ENCODE measurements around the gene CDR2L. TPM values are rescaled to one million over a fixed set of nuclear protein-coding genes. Genes with fewer than 3 reads are reported as not detected.
"Not testable (repeated sequence)": the region's sequence is repeated elsewhere in the genome, so short reads cannot be mapped to it uniquely, and the experiment has no call there.

CDR2L gene
- total and polyA plus RNA-seq, 4 donors = 5.8 to 23.6 (median 13.8) TPM

DNA sequence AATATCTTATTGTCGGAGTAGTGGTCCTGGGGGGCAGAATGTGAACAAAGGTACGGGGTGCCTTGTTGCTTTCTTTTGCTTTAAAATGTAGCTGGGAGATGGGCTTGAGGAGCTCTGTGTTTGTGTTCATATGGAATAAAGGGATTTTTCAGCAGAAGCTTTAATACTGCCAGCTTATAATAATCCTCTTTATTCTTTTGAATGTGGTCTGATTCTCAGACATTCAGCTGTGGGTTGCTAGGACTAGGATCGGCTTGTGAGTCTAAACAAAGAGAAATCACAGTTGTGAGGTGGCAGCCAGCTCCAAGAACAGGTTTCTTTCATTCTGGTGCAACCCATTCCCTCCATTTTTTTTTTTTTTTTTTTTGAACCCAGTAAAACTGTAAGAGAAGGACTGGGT lies 32.3 kb downstream of the CDR2L start:
- H3K4me3 ChIP-seq (ENCODE audit: low read length in 2 of 2) = no peak overlapping the region
- no peaks in the 10 kb centered on the region for H3K27me3 ChIP-seq (ENCODE audit: control insufficient read depth in 1 of 2, insufficient read depth in 2 of 2, low read length in 1 of 2)
- no peaks in the 10 kb centered on the region for H3K9me3 ChIP-seq (ENCODE audit: control insufficient read depth, low read length)
- ATAC-seq (ENCODE audit: low FRiP score) = no peak
- H3K4me1 ChIP-seq (ENCODE audit: control insufficient read depth in 1 of 2, insufficient read depth in 2 of 2, low read length in 2 of 2) = no peaks in the 10 kb centered on the region
- WGBS, 2 donors = 93% methylated on average over 3 of the region's 3 CpGs
- intact Hi-C loops (cut with DNase I) = no loop called here
- H3K27ac ChIP-seq (ENCODE audit: low read depth in 1 of 2, low read length in 2 of 2) = no peak overlapping the region
- peaks cover 0 to 5% of the 10 kb centered on the region in 2 donors for H3K36me3 ChIP-seq (ENCODE audit: control insufficient read depth in 1 of 2, insufficient read depth in 2 of 2, low read length in 1 of 2)
- no peak for DNase-seq

DNA sequence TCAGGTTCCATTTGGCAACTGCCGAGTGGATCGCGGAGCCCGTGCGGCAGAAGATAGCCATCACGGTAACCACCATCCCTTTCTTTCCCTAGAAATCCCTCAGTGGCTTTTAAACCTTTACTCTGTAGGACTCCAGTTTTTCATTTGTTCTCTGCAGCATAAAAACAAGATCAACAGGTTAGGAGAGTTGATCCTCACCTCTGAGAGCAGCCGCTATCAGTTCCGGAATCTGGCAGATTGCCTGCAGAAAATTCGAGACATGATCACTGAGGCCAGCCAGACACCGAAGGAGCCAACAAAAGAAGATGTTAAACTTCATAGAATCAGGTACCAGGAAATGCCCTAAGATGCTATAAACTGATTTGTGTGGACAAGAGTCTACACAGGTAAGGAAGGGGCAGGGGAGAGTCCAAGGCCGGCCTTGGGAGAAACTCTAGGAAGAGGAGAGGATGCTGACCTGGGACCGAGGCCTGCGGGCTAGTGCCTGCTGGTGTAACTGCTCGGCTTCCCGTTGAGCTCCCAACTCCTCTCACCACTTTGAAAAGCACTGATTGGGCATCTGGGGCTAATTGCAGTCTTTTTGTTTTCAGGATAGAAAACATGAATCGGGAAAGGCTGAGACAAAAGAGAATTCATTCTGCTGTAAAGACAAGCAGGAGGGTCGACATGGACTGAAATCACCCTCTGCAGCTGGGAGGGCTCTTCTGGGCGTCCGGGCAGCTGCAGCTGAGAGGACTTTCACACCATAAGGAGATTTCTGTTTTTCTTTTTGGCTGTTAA lies 33.1 kb downstream of the CDR2L start:
- WGBS, 2 donors = 90 to 94% methylated on average over 19 of the region's 19 CpGs
- intact Hi-C loops (cut with DNase I) = no loop called here
- no peaks in the 10 kb centered on the region for H3K4me1 ChIP-seq (ENCODE audit: control insufficient read depth in 1 of 2, insufficient read depth in 2 of 2, low read length in 2 of 2)
- no peak for ATAC-seq (ENCODE audit: low FRiP score)
- H3K36me3 ChIP-seq (ENCODE audit: control insufficient read depth in 1 of 2, insufficient read depth in 2 of 2, low read length in 1 of 2) = peaks cover 0 to 5% of the 10 kb centered on the region in 2 donors
- DNase-seq = no peak
- no peaks in the 10 kb centered on the region for H3K9me3 ChIP-seq (ENCODE audit: control insufficient read depth, low read length)
- no peak overlapping the region for H3K4me3 ChIP-seq (ENCODE audit: low read length in 2 of 2)
- H3K27me3 ChIP-seq (ENCODE audit: control insufficient read depth in 1 of 2, insufficient read depth in 2 of 2, low read length in 1 of 2) = no peaks in the 10 kb centered on the region
- H3K27ac ChIP-seq (ENCODE audit: low read depth in 1 of 2, low read length in 2 of 2) = no peak overlapping the region

DNA sequence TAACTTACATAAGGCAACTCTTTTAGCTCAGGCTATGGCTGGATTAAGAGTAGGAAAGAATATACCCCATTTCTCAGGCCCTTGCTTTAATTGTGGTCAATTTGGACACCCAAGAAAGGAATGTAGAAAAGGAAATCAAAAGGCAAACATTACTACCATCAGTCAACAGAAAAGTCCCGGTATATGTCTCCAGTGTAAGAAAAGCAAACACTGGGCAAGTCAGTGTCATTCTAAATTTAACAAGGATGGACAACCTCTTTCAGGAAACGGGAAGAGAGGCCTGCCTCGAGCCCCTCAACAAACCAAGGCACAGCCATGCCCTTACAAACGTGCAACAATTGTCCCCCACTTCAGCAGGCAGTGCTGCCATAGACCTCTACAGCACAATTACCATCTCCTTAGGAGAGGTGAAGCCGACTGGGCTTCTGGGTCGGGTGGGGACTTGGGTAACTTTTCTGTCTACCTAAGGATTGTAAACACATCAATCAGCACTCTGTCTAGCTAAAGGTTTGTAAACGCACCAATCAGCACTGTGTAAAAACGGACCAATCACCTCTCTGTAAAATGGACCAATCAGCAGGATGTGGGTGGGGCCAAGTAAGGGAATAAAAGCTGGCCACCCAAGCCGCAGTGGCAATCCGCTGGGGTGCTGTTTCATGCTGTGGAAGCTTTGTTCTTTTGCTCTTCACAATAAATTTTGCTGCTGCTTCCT lies 37.4 kb downstream of the CDR2L start:
- Histone ChIP-seq H3K27me3 (ENCODE audit: control insufficient read depth in 1 of 2, insufficient read depth in 2 of 2, low read length in 1 of 2) (no peaks in the 10 kb centered on the region), H3K4me1 (ENCODE audit: control insufficient read depth in 1 of 2, insufficient read depth in 2 of 2, low read length in 2 of 2) (no peaks in the 10 kb centered on the region), H3K27ac (ENCODE audit: low read depth in 1 of 2, low read length in 2 of 2) (no peak overlapping the region), H3K4me3 (ENCODE audit: low read length in 2 of 2) (no peak overlapping the region), H3K36me3 (ENCODE audit: control insufficient read depth in 1 of 2, insufficient read depth in 2 of 2, low read length in 1 of 2) (peaks cover 0 to 5% of the 10 kb centered on the region in 2 donors), H3K9me3 (ENCODE audit: control insufficient read depth, low read length) (no peaks in the 10 kb centered on the region)
- WGBS, 2 donors = 77 to 82% methylated on average over 10 of the region's 10 CpGs
- intact Hi-C loops (cut with DNase I) = no loop called here
- ATAC-seq (ENCODE audit: low FRiP score) = no peak
- DNase-seq = no peak

DNA sequence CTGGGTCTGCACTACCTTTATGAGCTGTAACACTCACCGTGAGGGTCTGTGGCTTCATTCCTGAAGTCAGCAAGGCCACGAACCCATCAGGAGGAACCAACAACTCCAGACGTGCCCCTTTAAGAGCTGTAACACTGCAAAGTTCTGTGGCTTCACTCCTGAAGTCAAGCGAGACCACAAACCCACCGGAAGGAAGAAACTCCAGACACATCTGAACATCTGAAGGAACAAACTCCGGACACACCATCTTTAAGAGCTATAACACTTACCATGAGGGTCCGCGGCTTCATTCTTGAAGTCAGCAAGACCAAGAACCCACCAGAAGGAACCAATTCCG lies 37.9 kb downstream of the CDR2L start:
- intact Hi-C loops (cut with DNase I) = not testable (repeated sequence)

DNA sequence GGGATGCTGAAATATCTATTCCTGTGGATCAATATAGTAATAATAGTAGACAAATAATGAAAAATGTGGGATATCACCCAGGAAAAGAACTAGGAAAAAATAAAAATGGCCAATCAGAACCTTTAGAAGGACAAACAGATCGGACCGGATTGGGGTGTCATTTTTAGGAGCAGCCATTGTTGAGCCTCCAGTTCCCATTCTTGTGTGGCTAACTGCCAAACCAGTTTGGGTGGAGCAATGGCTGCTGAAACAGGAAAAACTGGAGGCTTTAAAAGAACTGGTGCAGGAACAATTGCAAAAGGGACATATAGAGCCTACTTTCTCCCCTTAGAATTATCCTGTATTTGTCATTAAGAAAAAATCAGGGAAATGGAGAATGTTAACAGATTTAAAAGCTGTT lies 39.2 kb downstream of the CDR2L start:
- H3K27ac ChIP-seq (ENCODE audit: low read depth in 1 of 2, low read length in 2 of 2); H3K36me3 ChIP-seq (ENCODE audit: control insufficient read depth in 1 of 2, insufficient read depth in 2 of 2, low read length in 1 of 2); H3K4me1 ChIP-seq (ENCODE audit: control insufficient read depth in 1 of 2, insufficient read depth in 2 of 2, low read length in 2 of 2); ATAC-seq (ENCODE audit: low FRiP score); DNase-seq; H3K9me3 ChIP-seq (ENCODE audit: control insufficient read depth, low read length); H3K27me3 ChIP-seq (ENCODE audit: control insufficient read depth in 1 of 2, insufficient read depth in 2 of 2, low read length in 1 of 2); H3K4me3 ChIP-seq (ENCODE audit: low read length in 2 of 2); intact Hi-C loops (cut with DNase I): not testable (repeated sequence)
- WGBS, 2 donors = 86 to 92% methylated on average over 2 of the region's 2 CpGs

More for the DNA sequence above, 37.9 kb downstream of the CDR2L start:
- H3K4me1 ChIP-seq (ENCODE audit: control insufficient read depth in 1 of 2, insufficient read depth in 2 of 2, low read length in 2 of 2); H3K4me3 ChIP-seq (ENCODE audit: low read length in 2 of 2); H3K27ac ChIP-seq (ENCODE audit: low read depth in 1 of 2, low read length in 2 of 2); H3K27me3 ChIP-seq (ENCODE audit: control insufficient read depth in 1 of 2, insufficient read depth in 2 of 2, low read length in 1 of 2); H3K9me3 ChIP-seq (ENCODE audit: control insufficient read depth, low read length); ATAC-seq (ENCODE audit: low FRiP score); H3K36me3 ChIP-seq (ENCODE audit: control insufficient read depth in 1 of 2, insufficient read depth in 2 of 2, low read length in 1 of 2); DNase-seq: not testable (repeated sequence)
- WGBS, 2 donors = 89 to 91% methylated on average over 9 of the region's 9 CpGs

DNA sequence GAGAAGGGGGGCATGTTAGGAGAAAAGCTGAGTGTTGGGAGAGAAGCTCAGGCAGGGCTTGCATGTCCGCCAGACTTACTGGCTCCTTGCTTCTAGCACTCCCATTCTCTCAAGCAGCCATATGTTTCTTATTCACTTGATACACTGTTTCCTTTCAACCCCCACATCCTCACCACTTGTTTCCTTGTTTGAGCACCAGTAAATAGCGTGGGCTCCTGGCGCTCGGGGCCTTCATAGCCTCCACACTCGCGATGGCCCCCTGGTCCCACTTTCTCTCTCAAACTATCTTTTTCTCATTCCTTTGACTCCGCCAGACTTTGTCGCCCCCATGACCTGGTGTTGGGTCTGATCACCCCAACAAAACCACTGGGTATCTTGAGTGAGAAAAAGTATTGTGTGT lies 42.7 kb downstream of the CDR2L start:
- Histone ChIP-seq H3K27ac (ENCODE audit: low read depth in 1 of 2, low read length in 2 of 2) (no peak overlapping the region), H3K27me3 (ENCODE audit: control insufficient read depth in 1 of 2, insufficient read depth in 2 of 2, low read length in 1 of 2) (no peaks in the 10 kb centered on the region), H3K36me3 (ENCODE audit: control insufficient read depth in 1 of 2, insufficient read depth in 2 of 2, low read length in 1 of 2) (no peaks in the 10 kb centered on the region), H3K9me3 (ENCODE audit: control insufficient read depth, low read length) (no peaks in the 10 kb centered on the region), H3K4me3 (ENCODE audit: low read length in 2 of 2) (no peak overlapping the region), H3K4me1 (ENCODE audit: control insufficient read depth in 1 of 2, insufficient read depth in 2 of 2, low read length in 2 of 2) (no peaks in the 10 kb centered on the region)
- DNase-seq (no peak), ATAC-seq (ENCODE audit: low FRiP score) (no peak)
- intact Hi-C loops (cut with DNase I) = loop anchor here (5.0 kb wide), 2 partner anchors 43 to 68 kb away; partner anchors contain the start of gene CDR2L (in 1 of the 2)
- WGBS, 2 donors = 77 to 95% methylated on average over 8 of the region's 8 CpGs

DNA sequence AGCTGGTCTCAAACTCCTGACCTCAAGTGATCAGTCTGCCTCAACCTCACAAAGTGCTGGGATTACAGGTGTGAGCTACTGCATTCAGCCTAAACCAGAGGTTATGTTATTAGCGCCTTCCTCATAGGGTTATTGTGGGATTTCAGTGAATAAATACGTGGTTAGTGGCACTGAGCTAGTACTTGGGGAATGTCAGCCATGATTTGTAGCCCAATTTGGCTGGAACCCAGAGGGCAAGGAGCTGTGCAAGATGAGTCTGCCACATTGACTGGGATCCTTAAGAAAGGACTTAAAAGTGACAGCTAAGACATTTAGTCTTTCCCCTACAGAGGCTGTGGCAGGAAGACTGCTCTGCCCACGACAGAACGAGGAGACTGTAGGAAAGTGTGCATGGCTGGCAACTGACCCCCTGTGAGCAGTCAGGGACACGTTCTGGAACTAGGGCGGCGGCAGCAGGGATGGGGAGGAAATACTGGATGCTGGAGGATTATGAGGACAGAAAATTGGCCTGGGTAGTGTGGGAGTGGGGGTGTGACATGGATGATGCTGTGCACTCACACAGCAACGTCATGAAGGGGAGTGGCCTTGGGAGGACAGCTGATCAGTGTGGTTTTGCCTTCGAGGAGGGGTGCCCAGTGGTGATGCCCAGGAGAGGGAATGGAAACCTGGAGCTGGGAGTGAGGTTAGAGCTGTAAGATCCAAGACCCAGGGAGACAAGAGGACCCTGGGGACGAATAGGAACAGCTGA lies 44.7 kb downstream of the CDR2L start:
- H3K4me1 ChIP-seq (ENCODE audit: control insufficient read depth in 1 of 2, insufficient read depth in 2 of 2, low read length in 2 of 2) = no peaks in the 10 kb centered on the region
- intact Hi-C loops (cut with DNase I) = loop anchor here (2.0 to 5.0 kb wide), 3 partner anchors 43 to 70 kb away; partner anchors contain the start of gene CDR2L (in 1 of the 2)

DNA sequence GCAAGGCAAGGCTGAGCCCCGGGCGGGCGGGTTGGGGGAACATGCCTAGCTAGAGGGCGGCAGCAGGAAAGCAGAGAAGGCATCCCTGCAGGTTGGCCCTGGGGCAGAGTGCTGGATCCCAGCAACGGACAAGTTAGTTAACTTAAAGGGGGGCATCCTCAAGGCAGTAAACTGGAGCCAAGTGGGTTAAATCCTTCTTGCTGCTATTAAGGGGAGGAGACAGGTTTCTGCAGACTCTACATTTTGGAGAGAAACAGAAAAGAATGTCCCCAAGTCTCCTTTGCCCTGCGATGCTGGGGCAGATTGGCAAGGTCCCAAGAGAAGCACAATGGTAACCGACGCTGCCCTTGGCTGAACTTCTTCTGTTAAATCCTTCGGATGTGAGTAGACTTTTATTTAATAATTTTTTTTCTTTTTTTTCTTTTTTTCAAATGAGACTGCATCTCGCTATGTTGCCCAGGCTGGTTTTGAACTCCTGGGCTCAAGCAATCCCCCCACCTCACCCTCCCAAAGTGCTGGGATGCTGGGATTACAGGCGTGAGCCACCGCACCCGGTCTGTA lies 45.4 kb downstream of the CDR2L start:
- DNase-seq (peak; percentile 63 to 79), ATAC-seq (ENCODE audit: low FRiP score) (no peak)
- 0 to 1% methylated on average over 13 of the region's 13 CpGs for WGBS, 2 donors
- Histone ChIP-seq H3K4me3 (ENCODE audit: low read length in 2 of 2) (peak overlapping the region in 1 of 2 donors; percentile 16), H3K27me3 (ENCODE audit: control insufficient read depth in 1 of 2, insufficient read depth in 2 of 2, low read length in 1 of 2) (no peaks in the 10 kb centered on the region), H3K27ac (ENCODE audit: low read depth in 1 of 2, low read length in 2 of 2) (peak overlapping the region in 1 of 2 donors; percentile 16), H3K9me3 (ENCODE audit: control insufficient read depth, low read length) (no peaks in the 10 kb centered on the region), H3K4me1 (ENCODE audit: control insufficient read depth in 1 of 2, insufficient read depth in 2 of 2, low read length in 2 of 2) (no peaks in the 10 kb centered on the region), H3K36me3 (ENCODE audit: control insufficient read depth in 1 of 2, insufficient read depth in 2 of 2, low read length in 1 of 2) (no peaks in the 10 kb centered on the region)
- intact Hi-C loops (cut with DNase I) = loop anchor here (2.0 to 5.0 kb wide), 3 partner anchors 44 to 70 kb away; partner anchors contain the start of gene CDR2L (in 1 of the 2)

More for the DNA sequence above, 44.7 kb downstream of the CDR2L start:
- Histone ChIP-seq H3K36me3 (ENCODE audit: control insufficient read depth in 1 of 2, insufficient read depth in 2 of 2, low read length in 1 of 2) (no peaks in the 10 kb centered on the region), H3K27me3 (ENCODE audit: control insufficient read depth in 1 of 2, insufficient read depth in 2 of 2, low read length in 1 of 2) (no peaks in the 10 kb centered on the region), H3K4me3 (ENCODE audit: low read length in 2 of 2) (peak overlapping the region in 1 of 2 donors; percentile 16), H3K27ac (ENCODE audit: low read depth in 1 of 2, low read length in 2 of 2) (peak overlapping the region in 1 of 2 donors; percentile 20), H3K9me3 (ENCODE audit: control insufficient read depth, low read length) (no peaks in the 10 kb centered on the region)
- peak; percentile 58 for ATAC-seq (ENCODE audit: low FRiP score)
- DNase-seq = peak; percentile 87 to 89
- WGBS, 2 donors = 6% methylated on average over 10 of the region's 10 CpGs

Data from aorta (tissue), 5 donors.